DMS 273 (cell line): Measurements from ENCODE around the gene NRXN2.
A peak's percentile ranks its signal among the peaks of the same experiment; 100 is the strongest.

ENCODE experiments used
- DNase-seq: peaks from one replicate; lab custom pipeline; 2025; ENCODE audit not compliant: unreplicated experiment; lab: John Stamatoyannopoulos, UW

The NRXN2 gene

DNA sequence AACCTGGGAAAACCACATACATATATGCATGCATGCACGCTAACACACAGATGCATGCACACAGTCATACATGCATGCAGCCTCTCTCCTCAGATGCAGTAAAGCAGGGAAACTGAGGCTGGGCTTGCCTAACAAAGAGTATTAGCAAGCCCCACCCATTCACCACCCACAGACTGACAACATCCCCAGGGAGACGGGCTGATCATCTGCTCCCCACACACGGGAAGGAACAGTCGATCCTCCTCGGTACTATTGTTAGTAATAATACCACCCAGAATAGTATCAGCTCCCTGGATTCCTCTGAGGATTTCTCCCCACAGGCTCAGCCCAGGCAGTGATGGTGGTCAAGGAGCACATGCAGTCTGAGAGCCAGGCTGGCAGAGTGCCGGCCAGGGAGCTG is 90.8 kb downstream of the NRXN2 start:
- no peak for DNase-seq

DNA sequence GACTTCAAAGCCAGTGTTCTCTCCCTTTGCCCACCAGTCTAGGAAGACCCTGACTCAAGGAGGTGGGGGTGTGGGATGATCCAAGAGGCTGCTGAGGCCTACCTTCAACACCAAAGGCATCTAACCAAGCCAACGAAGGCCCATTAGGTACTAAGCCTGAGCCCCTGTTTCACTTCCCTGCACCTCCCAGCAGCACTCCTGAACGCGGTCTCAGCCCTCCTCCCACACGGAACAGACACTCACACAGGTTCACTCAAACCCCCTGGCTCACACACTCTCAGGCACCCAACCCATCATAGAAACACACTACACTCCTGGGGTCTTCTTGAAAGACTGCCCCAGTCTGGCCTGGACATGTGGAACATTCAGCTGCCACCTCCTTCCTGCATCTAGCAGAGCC is 91.3 kb downstream of the NRXN2 start:
- no peak for DNase-seq

DNA sequence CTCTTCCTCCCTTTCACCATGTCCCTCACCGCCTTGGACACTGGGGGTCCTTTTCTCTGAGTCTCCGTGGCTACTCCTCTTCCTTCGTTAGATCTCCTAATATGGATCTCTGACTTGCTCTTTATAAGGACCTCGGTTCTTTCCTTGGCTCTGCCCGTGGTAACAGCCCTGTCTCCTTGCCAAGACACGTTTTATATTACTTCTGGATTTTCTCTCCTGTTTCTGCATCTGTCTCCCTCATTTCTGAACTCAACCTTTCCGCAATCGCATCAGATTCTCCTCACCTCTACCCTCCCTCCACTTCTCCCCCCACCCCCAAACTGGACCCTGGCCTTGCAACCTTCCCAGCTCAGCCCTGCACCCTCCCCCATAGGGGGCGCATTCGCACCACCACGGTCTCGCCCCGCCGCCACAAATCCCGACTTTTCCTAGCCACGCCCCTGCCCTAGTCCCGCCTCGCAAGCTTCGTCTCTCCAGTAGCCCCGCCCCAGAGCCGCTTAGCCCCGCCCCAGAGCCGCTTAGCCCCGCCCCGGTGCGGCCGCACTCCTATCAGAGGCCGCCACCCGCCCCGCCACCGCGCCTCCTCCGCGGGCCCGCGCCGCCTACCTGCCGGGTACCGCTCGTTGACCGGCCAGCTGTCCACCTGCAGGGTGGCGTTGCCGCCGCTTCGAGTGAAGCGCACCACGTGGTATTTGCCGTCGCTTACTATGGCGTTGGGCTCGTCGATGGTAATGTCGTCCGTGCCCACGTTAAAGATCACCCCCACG is 93.0 kb downstream of the NRXN2 start:
- peak; percentile 30 for DNase-seq

DNA sequence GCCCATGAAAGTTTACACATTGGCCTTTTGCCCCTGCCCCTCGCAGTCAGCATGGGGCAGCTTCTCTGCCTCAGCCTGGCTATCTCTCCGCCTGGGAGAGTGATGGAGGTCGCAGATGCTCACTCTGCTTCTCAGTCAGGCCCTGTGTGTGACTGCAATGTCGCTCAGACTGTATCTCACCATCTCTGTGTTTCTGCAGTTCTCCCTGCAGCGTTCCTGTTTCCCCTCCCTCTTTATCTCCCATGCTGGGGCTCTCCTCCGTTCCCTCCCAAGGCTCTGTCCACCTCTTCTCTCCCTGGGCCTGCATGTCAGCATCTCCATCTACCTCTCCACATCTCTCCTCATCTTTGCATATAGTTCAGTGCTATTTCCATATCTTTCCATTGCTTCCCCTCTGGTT is 93.9 kb downstream of the NRXN2 start:
- no peak for DNase-seq

DNA sequence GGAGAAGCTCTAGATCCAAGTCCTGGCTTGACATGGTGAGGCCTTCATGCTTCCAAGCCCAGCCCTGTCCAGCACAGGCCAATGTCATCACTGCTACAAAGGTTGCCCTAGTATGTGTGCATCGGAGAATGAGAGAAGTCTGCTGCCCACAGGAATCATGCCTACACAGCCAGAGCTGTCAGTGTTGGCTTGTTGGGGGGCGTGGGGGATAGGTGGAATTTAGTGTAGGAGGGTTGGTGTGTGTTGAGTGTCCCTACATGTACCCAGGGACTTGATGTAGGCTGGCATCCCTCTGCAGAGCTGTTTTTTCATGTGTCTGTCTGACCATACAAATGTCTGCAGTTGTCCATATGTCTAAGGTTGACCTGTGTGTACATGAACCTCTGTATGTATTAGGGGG is 94.4 kb downstream of the NRXN2 start:
- no peak for DNase-seq

DNA sequence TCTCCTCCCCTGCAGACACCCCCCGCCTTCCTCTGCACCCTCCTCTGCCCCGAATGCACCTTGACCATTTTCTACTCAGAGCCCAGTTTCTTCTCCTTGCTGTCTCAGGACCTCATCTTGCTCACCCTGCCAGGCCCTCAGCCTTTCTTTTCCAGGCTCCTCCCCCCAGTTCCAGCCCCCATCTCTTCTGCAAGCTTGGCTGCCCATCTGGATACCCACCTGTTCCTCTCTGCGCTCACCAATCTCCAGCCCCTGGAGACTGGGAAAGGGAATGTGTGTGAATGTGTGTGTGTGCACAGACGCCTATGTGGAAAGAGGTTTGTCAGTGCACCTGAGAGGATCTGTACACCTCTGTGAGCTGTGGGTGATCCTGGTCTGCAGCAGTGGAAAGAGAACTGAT is 95.6 kb downstream of the NRXN2 start:
- peak; percentile 91 for DNase-seq

DNA sequence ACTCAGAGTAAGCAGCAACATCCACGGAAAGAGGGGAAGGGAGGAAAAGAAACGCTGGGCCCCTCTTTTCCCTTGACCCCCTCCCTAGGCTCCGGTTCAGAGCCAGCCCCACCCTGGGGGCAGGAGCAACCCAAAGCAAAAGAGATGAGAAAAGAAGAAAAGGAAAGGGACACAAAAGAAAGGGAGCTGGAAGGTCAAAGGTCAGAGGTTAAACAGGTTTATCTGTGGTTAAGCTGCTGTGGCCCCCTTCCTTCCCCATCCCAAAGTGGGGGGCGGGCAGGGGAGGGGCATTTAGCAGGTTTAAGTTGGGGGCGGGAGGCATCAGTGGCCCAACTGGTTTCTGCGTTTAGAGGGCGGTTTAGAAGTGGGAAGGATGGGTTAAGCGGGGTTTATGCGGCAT is 96.4 kb downstream of the NRXN2 start:
- no peak for DNase-seq

DNA sequence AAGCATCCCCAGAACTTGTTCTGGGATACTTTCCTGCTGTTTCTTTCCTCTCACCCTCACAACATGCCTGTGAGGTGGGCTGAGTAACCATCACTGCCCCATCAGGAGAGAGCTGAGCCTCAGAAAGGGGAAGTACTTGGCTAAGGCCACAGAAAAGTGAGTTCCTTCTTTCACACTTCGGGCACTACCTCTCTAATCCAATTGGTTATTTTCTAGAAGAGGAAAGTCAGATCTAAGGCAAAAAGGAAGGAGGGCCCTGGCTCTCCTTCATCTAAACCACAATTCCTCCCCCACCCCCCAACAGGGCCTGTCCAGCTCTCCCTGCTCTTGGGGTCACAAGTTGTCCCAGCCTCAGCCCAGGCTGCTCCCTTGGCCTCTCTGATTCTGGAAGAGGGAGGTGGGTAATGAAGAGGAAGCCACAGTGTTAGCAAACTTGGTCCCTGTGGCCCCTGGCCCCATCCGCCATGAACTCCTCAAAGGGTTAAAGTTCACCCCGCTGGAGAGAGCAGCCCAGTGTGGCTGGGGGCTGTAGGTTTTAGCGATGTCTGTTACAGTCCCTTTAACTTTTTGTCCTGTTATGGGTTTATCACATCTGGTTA is 98.0 kb downstream of the NRXN2 start:
- no peak for DNase-seq

DNA sequence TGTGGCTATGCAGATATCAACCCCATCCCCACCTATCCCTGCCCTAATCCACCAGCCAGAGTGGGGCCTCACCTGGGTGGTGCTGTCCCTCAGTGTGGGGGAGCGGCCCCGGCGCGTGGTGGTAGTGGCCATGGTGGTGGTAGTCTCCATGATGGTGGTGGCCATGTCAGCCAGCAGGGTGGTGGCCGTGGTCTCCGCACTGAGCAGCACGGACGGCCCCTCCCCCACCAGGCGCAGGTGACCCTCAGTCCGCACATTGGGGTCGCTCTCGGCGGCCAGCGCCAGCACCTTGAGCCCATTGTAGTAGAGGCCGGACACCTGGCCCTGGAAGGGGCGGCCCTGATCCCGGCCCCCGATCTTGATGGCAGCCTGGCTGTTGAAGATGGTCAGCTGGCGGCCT is 100.3 kb downstream of the NRXN2 start:
- no peak for DNase-seq

DNA sequence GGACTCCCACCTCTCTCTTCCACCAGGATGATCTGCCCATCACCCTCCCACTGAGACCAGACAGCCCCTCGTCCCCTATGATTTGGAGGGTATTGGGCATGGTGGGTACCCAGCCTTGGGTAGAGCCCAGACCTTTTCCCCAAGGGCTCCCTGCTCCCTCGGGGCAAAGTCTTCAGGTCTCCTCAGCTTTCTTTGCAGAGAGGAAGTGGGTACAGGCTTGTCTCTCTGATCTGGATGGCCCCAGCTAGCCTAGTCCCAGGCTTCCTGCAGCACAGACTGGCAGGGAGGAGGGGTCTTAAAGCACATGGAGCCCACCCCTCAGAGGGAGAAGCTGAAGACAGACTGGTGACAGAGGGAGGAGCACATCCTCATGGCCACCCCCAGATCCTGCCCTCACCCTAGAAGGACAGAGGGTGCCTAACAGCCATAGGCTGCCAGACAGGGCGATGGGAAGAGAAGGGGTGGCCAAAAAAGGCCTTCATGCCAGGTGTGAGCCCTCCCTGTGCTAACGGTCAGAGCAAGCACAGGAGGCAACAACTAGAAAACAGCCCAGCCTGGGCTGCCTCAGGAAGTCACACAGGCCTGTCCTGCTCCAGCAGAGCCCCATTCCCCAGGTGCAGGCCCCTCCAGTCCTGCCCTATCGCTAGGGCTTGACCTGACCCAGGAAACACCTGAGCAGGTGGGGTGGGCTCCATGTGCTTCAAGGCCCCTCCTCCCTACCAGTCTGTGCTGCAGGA is 101.5 kb downstream of the NRXN2 start:
- no peak for DNase-seq

DNA sequence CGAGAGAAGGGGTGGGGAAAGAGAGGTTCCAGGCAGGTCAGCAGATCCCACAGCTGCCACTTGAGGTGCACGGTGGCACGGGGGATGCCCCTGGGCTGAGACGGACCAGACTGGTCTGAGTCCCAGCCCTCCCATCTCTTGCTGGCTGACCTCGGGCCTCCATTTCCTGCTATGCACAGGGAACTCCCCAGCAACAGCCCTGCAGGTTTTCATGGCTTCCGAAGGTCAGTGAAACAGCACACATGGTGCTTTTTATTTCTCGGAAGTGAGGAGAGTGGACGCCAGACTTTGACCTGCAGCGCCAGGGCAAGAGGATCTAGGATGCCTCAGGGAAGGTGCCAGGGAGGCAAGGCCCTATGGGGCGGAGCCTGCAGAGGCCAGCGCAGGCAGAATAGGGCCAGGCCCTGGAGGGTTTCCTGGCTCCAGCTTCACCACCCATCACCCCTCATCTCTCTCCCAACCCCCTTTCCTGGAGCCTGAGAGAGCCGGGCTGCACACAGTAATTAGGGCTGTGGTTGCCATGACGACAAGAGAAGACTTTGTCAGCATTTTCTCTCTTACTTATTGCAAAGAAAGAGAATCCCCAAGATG is 102.5 kb downstream of the NRXN2 start:
- DNase-seq, result peak; percentile 62

DNA sequence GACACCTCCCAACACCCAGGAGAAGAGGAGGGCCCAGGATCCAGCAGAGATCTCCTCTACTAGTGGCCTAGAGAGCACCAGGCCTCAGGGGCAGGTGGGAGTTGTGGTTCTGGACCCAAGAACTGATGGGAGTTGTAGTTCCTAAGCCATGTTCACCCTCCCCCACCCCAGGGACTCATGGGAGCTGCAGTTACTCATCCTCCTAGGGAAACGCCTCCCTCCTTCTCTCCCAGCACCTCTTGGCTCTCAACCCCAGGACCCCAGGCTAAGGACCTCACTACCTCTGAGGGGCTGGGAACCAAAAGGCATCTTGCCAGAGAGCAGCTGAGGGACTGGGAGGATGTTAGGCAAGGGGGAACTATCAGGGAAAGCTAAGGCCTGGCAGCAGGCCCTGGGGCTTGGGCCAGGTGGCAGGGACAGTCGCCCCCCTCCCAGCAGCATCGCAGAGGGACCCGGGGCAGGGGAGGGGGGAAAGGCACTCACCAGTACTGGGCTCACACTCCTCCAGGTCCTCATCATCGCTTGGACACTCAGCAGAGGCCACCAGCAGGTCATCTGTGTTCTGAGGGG is 103.1 kb downstream of the NRXN2 start:
- peak; percentile 58 for DNase-seq

DNA sequence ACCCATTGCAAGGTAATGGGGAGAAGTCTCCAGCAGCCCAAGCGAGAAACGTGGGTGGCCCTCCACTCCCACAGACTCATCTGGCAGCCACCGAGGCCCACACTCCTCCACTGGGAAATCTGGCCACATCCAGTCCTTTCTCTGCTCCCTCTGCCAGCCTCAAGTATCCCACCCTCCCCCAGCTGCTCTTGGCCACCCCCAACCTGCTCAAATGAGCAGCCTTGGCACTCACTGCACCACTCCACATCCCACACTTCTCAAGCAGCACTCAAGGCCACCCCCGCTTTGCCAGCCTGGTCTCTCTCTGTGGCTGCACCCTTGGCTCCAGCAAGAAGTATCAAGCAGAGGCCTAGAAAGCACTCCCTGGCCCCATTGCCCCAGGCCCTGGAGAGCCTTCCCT is 103.8 kb downstream of the NRXN2 start:
- DNase-seq, result no peak

DNA sequence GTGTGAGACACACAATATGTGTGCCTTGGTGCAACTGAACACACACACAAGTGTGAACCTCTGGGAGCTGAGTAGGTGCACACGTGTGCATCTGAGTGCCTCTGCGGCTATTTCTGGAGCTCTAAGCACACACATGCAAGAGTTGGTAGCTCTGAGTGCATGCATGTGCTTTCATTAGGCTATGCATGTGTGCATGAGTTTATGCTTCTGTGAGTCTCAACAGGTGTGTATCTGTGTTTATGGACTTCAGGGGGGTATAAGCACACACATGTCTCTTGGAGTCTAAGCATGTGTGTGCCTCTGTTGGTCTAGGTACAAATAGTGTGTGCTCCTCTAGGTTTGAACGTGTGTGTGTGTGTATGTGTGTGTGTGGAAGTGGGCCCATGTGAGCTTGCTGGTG is 106.2 kb downstream of the NRXN2 start:
- DNase-seq, result no peak

DNA sequence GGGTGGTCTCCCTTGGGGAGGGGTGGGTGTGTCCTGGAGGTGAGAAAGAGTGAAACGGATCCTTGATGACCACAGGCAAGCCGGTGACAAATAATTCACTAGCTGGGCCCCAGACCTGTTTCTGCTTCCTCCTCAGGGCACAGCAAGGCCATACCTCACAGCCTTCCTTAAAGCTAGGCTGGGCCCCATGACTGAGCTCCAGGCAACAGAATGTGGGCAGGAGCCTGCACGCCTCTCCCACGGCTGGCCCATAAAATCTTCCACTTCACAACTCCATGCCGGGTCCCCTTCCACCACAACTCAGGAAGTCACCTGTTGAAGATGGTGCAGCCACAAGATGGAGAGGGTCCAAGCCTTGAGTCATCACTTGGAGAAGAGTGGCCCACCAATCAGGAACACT is 108.1 kb downstream of the NRXN2 start:
- no peak for DNase-seq

DNA sequence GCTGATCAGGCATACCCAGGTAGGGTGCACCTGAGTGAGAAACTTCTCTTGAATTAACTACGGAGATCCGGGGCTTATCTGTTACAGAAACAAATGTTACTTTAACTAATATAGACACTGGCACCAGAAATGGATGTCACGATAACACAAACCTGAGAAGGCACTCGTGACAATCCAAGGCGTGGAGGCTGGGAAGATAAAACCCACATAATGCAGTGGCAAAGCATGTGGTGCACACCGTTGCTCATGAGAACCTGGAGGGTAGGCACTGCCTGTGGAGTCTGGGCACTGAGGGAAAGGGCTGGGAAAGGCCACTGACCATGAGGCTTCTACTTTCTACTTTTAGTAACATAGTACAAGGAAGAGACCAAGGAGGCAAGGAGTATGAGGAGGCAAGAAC is 109.3 kb downstream of the NRXN2 start:
- DNase-seq, result no peak

DNA sequence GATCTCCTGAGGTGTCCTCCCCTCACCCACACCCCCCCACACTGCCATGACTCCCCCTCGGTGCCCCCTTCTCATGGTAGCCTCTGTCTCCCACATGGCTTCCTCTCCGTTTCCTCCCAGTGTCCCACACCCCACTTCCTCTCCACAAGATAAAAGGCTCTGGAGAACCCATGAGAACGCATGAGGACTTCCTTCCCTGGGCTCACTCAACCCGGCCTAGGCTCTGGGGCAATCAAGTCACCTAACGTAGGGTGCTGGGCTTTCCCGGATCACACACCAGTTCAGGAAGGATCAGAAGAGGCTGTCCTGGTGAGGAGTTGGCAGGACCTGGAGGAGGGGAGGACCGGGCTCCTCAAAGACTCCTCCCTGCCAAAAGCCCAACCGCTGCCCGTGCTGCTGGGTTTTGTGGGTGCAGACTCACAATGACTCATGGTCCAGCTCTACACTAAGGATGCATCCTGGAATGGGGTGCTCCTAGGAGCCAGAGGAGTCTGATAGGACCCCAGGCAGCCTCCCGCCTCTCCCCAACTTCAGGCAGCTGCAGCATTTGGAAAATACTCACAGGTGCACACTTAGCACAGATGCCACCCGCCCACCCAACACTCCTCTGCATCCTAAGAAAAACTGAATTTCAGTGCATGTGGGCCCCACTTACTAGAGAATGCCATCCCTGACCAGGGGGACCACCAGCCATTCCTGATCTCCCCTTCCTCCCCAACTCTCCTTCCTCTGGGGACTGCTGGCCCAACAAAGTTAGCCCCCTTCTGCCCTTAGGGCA is 110.9 kb downstream of the NRXN2 start:
- DNase-seq, result no peak

DNA sequence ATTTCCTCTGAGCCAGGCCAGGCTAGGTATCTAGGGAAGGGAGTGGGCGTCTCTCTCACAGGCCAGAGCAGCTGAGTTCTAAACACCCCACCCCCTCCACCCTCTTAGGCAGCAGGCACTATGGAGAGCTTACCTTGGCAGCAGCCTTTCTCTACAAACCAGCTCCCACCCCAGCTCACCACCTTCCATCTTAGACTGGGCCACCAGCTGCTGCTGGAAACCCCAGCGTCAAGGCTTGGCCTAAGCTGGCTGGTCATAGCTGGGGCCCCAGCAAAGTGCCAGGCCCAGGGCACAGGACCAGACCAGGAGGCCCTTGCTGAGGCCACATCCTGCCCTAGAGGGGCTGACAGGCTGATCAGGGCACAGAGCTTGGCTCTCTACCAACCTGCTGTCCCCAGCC is 111.8 kb downstream of the NRXN2 start:
- DNase-seq, result no peak

DNA sequence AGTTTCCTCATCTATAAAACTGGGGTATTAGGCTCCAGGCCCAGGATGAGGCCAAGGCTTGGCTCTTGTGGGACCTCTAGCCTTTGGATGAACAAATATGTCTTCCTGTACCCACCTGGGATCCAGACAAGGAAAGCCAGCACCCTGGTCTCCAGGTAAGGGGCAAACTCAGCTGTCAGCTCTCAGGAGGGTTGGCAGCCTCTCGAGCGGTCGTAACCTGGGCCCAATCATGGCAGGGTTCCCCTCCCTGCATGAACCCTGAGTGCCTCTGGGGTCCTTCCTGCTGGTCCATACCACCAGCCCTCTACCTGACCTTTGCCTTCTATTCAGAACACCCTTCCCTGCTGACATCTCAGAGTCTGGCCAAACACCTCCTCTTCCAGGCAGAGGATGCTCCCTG is 112.4 kb downstream of the NRXN2 start:
- no peak for DNase-seq

DNA sequence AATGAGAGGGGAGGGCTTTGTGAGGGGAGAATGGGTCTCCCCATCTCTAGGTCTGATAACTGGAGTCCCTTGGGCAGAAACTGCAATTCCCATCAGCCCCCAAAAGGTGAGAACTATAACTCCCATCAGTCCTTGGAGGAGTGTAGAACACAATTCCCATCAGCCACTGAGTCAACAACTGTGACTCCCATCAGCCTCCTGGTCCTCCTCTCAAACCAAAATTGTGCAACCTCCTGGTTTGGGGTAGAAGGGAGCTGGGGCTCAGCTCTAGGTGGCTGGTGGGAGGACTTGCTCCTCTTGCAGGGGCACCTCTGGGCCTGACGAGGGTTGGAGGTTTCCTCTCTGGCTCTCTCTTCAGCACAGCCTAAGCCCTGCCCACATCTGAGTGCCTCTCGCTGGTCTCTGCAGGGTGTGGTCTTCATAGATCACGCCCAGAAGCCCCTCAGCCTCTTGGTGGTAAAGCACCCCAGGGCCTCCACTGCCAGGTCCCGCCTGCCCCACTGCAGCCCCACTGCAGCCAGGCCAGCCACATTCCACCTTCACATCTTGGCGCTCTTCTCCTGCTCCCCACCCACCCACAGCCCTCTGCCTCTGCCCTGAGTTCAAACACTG is 113.5 kb downstream of the NRXN2 start:
- DNase-seq, result no peak
